HG02970 (cell line): ENCODE measurements around the gene SPATA31E1.

ENCODE experiments used
- ATAC-seq: cut with Tn5 transposase; IDR thresholded peaks from one replicate; pipeline ENCODE4 v1.9.1; 2021; ENCODE audit warnings: mild to moderate bottlenecking, moderate library complexity, moderate number of reproducible peaks; ENCODE audit not compliant: unreplicated experiment, low FRiP score

SPATA31E1 gene

DNA sequence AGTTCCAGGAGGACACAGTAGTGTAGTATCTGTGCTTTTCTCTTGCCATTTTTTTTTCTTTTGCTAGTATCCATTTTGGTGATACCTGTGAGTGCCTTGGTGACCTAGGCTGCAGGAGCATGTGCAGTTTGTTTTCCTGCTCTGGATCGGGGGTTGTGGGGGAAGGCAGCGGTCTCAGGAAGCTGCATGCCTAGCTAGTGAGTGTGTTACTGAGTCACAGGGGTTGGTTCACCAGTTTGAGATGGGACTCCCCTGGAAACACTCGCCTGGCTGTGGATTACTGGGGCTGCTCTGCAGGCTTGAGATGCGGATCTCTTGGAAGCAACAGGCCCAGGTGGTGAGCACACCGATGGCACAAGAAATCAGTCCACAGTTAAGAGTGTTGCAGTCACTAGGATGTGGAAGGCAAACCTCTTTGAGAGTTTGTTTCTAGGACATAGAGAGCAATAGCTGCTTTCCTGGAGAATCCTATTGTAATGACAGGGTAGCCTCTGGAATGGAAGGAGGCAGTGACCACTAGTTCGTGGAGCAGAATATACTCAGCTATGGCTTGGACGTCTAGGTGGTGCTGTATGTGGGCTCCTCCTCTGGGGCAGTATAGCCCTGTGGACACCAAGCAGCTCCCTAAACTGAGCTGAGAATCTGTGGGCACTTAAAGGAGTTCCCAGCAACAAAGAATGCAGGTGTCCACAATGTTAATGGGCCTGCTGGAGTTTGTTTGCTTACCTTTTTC is 20.0 kb upstream of the SPATA31E1 start:
- ATAC-seq: no peak

DNA sequence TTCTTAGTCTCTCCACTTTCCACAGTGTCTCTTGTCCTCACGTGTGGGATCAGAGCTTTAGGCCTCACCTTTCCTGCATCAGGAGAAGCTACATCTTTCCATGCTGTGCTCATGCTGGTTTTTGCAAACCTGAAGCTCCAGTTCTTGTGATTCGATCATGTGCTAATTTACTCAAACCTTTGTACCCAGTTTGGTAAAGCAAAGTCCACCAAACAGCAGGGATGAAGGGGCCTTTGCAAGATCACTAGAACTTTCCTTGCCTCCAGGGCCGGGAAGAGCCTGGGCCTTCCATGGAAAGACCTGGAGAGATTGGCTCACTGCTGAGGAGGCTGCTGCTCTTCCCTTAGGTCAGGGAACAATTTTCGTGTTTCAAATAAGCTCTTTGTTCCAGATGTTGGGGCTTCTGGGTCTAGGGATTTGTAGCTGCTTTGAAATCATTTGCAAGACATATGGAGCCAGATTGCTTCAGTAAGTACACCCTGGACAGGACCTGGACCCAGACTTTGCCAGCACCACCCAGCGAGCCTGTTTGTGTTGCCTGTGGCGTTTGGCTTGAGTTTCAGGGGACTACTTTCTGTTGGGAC is 18.7 kb upstream of the SPATA31E1 start:
- no peak for ATAC-seq

DNA sequence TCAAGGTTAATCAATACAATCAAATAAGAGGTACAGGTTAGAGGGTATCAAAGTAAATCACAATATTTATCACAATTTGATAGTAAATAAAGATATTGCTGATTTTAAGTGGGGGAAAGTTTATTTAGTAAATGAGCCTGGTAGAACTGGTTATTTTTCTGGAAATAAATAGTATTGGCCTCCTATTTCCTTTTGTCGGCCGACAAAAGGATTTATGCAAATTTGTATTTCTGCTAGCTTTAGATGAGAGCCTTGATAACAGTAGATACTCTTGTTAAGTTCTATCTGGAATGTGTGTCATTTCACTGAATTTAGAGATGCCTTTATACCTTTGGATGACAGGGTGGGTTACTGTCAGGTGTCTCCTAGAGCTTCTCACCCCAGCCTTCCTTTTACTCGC is 17.8 kb upstream of the SPATA31E1 start:
- no peak for ATAC-seq

DNA sequence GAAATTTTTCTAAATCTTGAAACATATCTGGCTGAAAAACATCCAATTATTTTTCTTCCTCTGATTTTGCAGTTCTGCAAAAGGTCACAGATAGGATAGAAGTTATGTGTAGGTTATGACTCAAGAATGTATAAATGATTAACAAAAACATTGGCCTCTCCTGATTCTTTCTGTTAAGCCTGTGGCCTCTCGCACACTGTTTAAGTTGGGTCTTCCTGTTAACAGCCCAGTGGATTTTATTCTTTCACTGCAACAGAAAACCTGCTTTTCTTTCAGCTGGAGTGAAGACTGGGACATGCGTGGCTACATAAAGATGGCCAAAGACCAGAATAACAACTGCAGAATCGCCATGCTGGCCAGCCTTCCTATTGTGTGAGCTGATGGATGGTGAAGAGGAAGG is 17.1 kb upstream of the SPATA31E1 start:
- no peak for ATAC-seq

DNA sequence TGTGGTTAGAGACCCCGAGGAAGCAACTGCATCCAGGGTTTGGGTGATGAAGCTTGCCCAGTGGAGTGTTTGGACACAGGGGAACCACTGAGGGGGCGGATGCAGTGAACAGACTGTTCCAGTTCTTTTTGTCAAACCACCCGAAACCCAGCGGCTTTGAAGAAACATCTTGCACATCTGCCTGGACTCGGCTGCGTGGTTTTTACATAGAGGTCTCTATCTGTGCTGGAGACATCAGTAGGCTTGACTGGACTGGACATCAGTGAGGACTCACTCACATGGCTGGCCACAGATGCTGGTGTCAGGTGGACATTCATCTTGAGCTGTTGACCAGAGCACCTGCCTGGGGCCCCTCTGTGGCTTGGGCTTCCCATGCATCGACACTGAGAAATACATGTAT is 15.3 kb upstream of the SPATA31E1 start:
- no peak for ATAC-seq

DNA sequence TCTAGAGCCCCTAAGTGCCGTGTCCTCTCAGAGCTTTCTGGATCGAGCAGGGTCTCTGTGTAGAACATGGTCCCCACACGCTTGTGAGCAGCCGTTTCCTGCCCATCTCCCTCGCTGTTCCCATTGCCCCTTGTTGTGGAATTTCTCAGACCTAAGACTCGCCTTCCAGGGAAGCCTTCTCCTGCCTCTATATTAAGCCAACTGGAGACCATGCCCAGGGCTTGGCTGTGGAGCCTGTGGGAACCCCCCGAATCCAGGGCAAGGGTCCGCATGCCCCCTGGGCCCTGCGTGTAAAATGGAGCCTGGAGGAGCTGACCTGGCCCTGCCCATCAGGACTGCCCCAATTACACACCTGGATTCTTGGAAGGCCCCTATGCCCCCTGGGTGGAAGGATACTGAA is 14.5 kb upstream of the SPATA31E1 start:
- no peak for ATAC-seq

DNA sequence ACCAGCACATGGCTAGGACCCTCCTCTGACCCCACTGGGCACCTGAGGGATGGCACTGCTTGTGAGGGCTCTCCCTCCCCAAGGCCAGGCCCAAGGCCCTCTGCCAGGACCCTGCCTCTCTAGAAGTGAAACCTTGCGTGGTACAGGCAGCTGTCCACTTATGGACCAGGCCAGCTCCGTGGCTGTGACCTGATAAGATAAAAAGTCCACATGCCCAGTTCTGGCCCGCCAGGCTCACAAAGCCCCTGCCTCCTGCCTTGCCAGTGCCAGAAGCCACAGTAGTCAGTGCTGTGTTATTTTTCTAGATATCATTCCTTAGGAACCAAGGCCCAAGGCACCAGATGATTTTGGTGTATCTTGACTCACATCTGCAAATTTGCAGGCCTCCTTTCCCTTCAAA is 14.0 kb upstream of the SPATA31E1 start:
- ATAC-seq: no peak

DNA sequence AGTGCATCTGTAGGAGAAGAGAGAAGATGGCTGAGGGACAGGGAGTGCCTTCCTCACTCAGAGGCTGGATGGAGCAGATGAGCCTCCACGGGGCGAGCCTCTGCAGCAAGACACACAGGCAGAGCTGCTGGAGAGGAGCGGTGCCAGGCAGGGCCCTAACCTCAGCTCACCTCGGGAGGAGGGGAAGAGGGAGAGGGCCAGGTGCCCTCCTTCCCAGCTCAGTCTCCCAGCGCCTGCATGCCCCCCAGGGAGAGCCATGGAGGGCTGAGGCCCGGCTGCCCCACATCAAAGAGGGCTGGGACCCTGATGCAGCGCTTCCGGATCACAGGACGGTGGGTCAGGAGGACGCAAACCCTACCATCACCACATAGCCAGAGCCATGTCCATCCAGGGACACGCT is 13.6 kb upstream of the SPATA31E1 start:
- ATAC-seq: no peak

DNA sequence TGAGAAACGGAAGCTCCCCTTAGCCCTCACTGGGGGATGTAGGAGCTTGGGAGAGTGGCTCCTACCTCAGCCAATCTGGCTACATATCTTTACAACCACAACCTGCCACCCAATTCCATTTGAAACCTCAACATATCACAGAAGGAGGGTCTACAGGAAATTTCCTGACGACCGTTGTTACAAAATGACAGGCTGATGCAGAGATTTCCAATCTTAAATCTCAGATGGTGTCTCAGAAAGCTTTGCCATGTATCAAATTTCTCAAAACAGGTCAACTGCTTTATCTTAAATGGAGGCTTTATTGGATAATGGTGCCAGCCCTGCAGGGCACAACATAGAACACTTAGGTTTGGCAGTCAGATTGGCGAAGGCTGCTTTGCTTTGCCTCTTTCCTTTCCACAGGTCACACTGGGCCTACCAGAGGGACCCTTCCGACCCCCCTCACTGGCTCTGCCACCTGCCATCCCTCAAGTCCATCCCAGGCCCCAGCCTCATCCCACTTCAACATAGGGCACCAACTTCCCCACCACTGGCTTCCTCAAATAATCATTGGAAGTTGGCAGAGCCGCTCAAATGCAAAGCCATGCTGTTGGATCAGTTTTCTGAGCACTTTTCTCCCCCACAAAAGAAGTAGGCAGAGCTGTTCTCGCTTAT is 11.1 kb upstream of the SPATA31E1 start:
- ATAC-seq: no peak

DNA sequence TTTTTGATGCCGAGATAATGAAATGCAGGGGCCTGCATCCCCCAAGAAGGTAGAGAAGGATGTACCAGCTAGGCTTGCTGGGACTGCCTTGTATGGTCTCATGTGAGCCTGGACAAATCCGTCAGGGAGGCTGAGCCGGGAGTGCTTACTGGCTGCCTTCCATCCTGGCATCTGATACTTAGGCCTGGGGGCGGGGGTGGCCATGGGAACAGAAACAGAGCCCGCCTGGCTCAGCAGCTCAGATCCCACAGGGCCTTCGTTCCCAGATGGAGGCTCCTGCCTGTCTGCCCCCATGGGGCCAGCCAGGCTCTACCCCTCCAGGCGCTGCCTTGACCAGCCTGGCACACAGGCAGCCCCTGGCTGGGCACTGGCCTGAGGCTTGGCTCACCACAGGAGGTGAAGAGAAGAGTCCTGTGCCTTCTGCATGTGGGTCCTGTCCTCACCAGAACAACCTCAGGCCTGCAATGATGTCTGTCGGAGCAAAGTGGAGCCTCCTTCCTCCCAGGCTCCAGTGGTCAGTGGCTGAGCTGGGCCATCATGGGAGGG is 10.5 kb upstream of the SPATA31E1 start:
- ATAC-seq: no peak

DNA sequence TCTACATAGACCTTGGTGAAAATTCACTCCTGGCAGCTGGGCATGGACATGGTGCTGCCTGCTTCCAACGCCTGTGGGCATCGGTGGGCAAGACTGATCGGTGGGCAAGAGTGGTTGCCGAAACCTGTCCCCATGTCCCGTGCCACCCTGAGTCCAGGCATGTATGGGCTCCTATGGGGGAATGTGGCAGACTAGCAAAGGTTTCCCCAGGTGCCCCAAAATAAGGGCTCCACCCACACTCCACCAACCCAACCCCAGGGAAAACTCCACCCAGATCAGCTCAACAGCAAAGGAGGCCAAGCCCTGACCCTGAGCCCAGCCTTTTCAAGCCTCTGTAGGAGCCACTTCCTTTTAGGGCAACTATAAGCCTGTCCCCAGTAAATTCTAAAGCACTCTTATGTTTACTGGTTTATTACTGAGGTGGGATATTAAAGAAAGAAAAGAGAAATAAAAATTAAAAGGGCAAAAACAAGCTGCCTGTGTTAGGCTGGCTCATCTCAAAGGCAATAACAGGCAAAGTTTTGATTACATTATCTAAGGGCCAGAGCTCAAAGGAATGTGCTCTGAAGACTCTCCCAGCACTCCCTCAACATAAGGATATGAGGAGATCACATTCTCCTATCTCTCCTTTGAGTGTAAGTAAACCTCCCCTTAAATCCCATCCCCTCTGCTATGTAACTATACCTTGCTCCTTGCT is 8.9 kb upstream of the SPATA31E1 start:
- no peak for ATAC-seq

DNA sequence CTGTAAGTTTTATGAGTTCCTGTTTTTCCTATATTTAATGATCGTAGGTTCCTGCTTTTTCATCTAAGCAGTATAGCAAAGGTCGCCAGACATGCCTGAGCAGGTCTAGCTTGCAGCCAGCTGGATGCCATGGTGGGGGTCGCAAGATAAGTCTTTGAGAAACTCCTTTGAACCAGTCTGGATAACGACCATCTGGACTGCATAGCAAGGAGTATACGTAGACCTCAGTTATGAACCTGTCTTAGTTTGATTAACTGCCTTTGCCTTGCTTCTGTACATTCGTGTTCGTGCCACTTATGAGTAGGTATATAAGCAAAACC is 8.4 kb upstream of the SPATA31E1 start:
- no peak for ATAC-seq

DNA sequence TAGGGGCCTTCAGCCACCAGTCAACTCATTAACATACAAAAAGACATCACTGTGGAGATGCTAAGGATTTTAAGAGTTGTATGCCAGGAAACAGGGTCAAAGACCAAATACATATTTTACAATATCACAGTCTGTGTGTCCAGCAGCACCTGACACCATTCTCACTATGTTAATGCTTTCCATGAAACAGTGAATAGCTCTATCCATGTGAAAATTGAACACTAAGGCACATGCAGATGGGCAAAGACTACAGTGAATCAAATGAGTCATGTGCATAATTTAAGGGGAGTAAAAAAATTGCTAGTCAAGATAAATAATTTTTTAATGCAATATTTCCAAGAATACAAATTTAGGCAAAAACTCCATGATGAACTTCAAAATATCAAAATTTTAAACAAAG is 7.6 kb upstream of the SPATA31E1 start:
- no peak for ATAC-seq

DNA sequence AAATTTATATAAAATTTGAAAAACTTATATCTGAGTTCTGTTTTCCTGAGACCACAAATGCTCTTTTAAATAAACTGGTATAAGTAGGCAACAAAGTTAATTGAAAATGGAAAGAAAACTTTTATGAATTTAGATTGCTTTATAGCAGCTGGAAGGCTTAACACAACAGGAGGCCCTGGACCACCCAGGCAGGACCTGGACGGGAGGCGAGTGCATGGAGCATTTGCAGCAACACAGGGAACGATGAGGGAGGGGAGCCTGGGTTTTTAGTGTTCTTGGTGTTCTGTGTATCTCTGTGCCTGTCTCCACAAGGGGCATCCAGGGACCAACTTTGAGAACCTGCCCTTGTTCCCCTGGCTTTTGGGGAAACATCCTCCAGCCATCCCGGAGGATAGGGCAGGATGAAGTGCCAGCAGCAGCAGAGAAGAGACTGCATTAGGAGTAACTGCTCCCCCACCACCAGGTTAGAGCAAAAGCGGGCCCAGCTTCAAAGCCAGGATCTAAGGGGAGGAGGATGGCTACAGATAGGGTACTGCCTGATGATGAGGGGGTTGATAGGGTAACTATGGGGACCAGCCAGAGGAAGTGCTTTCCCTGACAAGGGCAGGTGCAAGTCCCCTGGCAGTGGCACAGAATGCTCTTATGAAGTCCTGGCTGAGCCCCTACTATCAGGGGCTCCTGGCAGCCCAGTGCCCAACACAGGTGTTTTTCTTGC is 6.7 kb upstream of the SPATA31E1 start:
- ATAC-seq: no peak

DNA sequence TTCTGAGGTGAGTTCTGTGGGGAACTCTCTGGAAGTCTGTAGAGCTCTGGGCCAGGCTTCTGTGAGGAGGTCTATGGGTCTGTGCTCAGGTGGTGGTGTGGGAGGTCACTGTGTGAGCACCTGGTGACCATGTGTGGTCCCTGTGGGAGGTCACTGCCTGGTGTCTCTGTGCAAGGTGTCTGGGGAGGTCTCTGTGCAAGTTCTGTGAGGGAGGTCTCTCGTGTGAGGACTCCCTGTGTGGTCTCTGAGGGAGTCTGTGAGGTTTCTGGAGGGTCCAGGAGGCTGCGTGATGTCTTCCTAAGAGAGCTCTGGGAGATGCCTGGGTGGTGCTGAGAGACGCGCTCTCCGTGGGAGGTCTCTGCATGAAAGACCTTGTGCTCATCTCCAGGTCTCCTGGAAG is 6.0 kb upstream of the SPATA31E1 start:
- no peak for ATAC-seq

DNA sequence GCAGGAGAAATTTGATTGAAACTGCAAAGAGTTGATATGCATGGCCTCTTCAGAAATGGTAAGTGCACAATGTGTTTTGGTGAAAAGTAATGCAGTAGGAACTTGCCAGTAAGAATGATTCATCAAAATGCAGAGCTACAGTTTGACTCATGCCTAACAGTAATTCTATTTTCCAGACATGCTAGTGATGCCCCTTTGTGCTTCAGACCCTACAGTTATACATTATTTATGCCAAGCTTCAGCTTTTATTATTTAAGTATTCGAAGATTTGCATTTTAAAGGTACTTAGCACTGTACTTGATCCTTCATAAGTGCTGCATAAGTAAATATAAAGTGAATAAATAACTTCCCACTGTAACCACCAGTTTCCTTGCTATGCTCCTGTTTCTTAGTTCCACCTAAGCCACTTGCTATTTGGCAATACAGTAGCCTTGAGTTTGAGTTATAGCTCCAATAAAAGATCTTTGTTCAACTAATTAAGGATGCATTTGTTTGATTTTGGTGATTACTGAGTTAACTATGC is 3.6 kb upstream of the SPATA31E1 start:
- ATAC-seq: no peak

DNA sequence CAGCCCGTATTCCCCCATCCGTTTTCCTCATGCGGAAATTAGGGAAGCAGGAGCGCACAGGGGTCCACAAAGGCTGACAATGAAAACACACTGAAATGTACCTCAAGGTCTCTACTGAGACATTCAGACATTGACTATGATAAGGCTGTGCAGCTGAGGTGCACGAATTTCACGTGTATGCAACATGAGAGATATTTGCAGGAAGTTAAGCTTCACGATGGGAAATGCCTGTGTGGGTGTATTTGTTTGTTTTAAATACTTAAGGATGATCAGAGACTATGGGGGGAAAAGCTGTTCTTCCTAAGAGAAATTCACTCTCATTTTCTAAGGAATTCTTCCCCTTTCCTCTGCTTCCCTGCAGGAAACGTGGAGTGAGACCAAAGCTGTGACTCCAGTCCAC is 2.6 kb upstream of the SPATA31E1 start:
- no peak for ATAC-seq

DNA sequence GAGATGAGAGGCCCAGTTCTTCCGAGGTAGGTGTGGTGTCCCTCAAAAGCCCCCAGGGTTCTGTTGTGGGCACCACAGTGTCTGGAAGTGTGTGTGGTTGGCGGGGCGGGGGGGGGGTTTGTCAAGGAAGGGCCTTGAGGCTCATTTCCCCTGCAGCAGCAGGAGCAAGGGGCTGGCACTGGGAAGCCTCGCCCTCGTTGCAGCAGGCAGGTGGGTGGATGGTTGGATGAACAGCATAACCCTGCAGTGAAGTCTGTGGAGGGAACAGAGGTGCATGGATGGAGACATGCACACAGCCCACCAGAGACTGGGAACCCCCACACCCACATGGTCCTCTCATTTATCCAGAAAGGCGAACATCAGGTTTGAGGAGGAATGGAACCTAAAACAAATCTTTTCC is 2.0 kb upstream of the SPATA31E1 start:
- no peak for ATAC-seq

DNA sequence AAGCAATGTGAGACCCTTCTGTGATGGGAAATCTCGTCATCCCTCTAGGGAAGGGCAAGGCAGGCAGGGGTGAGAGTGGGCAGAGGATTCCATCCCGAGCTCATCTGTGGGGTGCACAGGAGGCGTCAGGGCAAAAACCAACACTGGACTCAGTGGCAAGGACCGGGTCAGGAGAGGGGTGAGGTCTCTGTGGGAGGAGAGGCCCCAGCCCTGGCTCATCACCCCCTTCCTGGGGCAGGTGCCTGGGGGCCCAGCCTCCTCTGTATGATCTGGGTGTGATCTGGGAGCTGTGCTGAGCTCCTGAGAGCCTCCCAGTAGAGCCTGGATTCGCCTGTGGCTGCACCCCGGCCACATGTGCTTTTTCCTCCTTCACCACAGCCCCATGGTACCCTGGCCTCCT is 597 bp downstream of the SPATA31E1 start:
- no peak for ATAC-seq

DNA sequence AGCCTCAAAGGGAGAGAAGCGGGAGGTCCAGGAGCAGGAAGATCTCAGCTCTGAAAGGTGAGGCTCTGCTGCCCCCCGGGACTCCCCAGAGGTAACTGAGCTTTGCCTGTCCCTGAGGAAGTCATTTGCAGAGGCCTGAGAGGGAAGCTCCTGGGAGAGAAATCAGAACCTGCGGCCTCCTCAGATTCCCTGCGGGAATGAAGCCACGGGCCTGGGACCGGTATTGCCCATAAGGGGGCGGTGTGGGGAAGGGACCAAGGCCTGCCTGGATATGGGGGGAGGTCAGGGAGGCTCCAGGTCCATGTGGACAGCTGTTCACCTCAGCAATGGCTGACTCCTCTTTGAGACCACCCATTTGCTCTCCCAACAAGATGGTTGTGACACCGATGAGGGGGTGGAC is 1.3 kb downstream of the SPATA31E1 start:
- no peak for ATAC-seq
